Adrenal gland (tissue), 5 donors: ENCODE measurements around the gene AGPAT2.

Source experiments
- POLR2A ChIP-seq, 2 donors: fragments of 450-650 bp; IDR thresholded peaks; one replicate each; pipeline ENCODE4 v1.6.1; 2017; ENCODE audit warnings: antibody characterized with exemption in 2 of 2, mild to moderate bottlenecking in 2 of 2, moderate library complexity in 1 of 2
- TF ChIP-seq, protein P1 (sequence below), 6 experiments: fragments of 450-650 bp in 4 of 6; fragments of 200-600 bp in 2 of 6; sonication (generic) in 1 of 6; IDR thresholded peaks; 1 replicate in 5 of 6; 2 replicates in 1 of 6; pipeline versions ENCODE4 v1.5.1 to v1.8.0; 2016 to 2021; ENCODE audit warnings: antibody characterized with exemption in 6 of 6, mild to moderate bottlenecking in 2 of 6, moderate library complexity in 1 of 6
- donor health status: DM: no; HTN: no; CAD: no.

DNA sequence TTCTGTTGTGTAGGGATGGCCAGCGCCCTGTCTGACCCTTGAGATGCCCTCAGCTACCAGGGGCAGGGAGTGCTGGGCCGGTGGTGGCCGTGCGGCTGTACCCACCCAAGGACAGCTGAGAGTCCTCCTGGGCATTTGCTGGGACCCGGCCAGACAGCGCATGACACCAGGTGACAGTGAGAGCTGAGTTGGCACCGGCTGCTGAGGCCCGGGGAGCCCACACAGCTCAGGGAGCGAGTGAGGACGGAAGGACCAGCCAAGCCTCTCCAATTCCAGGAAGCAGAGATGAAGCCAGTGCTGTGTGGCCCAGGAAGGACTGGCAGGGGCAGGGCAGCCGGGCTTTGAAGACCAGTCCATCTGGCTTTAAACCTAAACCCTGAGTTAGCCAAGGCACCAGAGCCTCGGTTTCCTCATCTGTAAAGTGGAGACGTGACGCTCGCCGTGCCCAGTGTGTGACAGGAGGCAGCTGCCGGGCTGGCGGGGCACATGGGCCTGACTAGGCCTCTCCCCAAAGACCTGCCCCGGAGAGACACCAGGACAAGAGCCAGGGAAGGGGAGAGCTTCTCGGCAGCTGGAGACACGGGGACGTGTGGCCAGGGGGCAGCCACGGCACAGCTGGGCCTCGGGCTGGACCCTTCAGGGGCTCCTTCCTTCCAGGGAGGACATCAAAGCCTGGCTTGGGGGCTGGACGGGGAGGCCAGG is 3.0 kb upstream of the AGPAT2 start:
- TF ChIP-seq, protein P1, sequence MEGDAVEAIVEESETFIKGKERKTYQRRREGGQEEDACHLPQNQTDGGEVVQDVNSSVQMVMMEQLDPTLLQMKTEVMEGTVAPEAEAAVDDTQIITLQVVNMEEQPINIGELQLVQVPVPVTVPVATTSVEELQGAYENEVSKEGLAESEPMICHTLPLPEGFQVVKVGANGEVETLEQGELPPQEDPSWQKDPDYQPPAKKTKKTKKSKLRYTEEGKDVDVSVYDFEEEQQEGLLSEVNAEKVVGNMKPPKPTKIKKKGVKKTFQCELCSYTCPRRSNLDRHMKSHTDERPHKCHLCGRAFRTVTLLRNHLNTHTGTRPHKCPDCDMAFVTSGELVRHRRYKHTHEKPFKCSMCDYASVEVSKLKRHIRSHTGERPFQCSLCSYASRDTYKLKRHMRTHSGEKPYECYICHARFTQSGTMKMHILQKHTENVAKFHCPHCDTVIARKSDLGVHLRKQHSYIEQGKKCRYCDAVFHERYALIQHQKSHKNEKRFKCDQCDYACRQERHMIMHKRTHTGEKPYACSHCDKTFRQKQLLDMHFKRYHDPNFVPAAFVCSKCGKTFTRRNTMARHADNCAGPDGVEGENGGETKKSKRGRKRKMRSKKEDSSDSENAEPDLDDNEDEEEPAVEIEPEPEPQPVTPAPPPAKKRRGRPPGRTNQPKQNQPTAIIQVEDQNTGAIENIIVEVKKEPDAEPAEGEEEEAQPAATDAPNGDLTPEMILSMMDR (IDR thresholded peaks at IDR 0.05) = no peak
- no peak for TF ChIP-seq POLR2A (IDR thresholded peaks at IDR 0.05)
